ENCODE measurements around the gene RNASEH2A. TPM values are rescaled to one million over a fixed set of nuclear protein-coding genes. Genes with fewer than 3 reads are reported as not detected.

Gene RNASEH2A
- total RNA-seq, result 36.4 and 46.4 TPM in 2 replicates

GRCh38 chr19:12806242-12807081, at the start of gene RNASEH2A:
TSS of gene RNASEH2A (plus strand) at chr19:12806584. CDS start at chr19:12806674, 90 bp downstream.

GRCh38 chr19:12774588-12775555, 31.5 kb upstream of the RNASEH2A start, which contains the start of gene HOOK2:
TSS of gene HOOK2 (minus strand) at chr19:12775552. CDS start at chr19:12775449, 103 bp downstream.

GRCh38 chr19:12791345-12792050, 14.9 kb upstream of the RNASEH2A start, which contains the start of gene JUNB:
TSS of gene JUNB (plus strand) at chr19:12791486. CDS start at chr19:12791772, 286 bp downstream.

GRCh38 chr19:12801466-12802266, 4.7 kb upstream of the RNASEH2A start, which contains the start of the genes PRDX2 and THSD8:
TSS of gene PRDX2 (minus strand) at chr19:12801800. CDS start at chr19:12801261, 539 bp downstream.
TSS of gene THSD8 (plus strand) at chr19:12802069. CDS start at chr19:12802072, 3 bp downstream.

GRCh38 chr19:12834566-12834943, 28.2 kb downstream of the RNASEH2A start, which contains the start of gene RTBDN:
TSS of gene RTBDN (minus strand) at chr19:12834579. CDS start at chr19:12829979, 4,600 bp downstream.

GRCh38 chr19:12838182-12838885, 31.9 kb downstream of the RNASEH2A start, which contains the start of gene MAST1:
TSS of gene MAST1 (plus strand) at chr19:12838515. CDS start at chr19:12838573, 58 bp downstream.

Other genes starting within 250 kb of the RNASEH2A start
- gene ZNF490, start 195.8 kb upstream of the RNASEH2A start, total RNA-seq, result 4.5 and 8.0 TPM in 2 replicates
- gene ZNF791, start 195.7 kb upstream of the RNASEH2A start, total RNA-seq, result 9.2 and 17.8 TPM in 2 replicates
- 54.9 and 120 TPM in 2 replicates for gene MAN2B1, start 139.8 kb upstream of the RNASEH2A start, total RNA-seq
- gene WDR83, start 139.8 kb upstream of the RNASEH2A start, total RNA-seq, result 8.2 and 15.2 TPM in 2 replicates
- gene DHPS, start 124.7 kb upstream of the RNASEH2A start, total RNA-seq, result 75.2 and 80.9 TPM in 2 replicates
- not detected in 2 replicates for gene GNG14, start 118.6 kb upstream of the RNASEH2A start, total RNA-seq
- gene FBXW9, start 110.0 kb upstream of the RNASEH2A start, total RNA-seq, result 11.2 and 12.2 TPM in 2 replicates
- gene TNPO2, start 82.7 kb upstream of the RNASEH2A start, total RNA-seq, result 15.9 and 22.0 TPM in 2 replicates
- 357 and 460 TPM in 2 replicates for gene TRIR, start 71.9 kb upstream of the RNASEH2A start, total RNA-seq
- gene GET3, start 69.1 kb upstream of the RNASEH2A start, total RNA-seq, result 101 and 128 TPM in 2 replicates
- not detected in 2 replicates for gene BEST2, start 54.8 kb upstream of the RNASEH2A start, total RNA-seq
- 7.1 and 9.2 TPM in 2 replicates for gene HOOK2, start 31.0 kb upstream of the RNASEH2A start, total RNA-seq
- 64.7 and 67.1 TPM in 2 replicates for gene JUNB, start 15.1 kb upstream of the RNASEH2A start, total RNA-seq
- gene PRDX2, start 4.8 kb upstream of the RNASEH2A start, total RNA-seq, result 201 and 211 TPM in 2 replicates
- gene THSD8, start 4.5 kb upstream of the RNASEH2A start, total RNA-seq, result not detected in 2 replicates
- gene RTBDN, start 28.0 kb downstream of the RNASEH2A start, total RNA-seq, result not detected in 2 replicates
- 2.6 TPM in 1 of 2 replicates, not detected in the other for gene MAST1, start 31.9 kb downstream of the RNASEH2A start, total RNA-seq
- gene DNASE2, start 74.9 kb downstream of the RNASEH2A start, total RNA-seq, result 36.9 and 41.3 TPM in 2 replicates
- gene KLF1, start 80.6 kb downstream of the RNASEH2A start, total RNA-seq, result not detected in 2 replicates
- 32.0 and 42.9 TPM in 2 replicates for gene GCDH, start 84.6 kb downstream of the RNASEH2A start, total RNA-seq
- gene SYCE2, start 112.7 kb downstream of the RNASEH2A start, total RNA-seq, result 0.13 and 0.64 TPM in 2 replicates
- 91.5 and 95.4 TPM in 2 replicates for gene FARSA, start 127.1 kb downstream of the RNASEH2A start, total RNA-seq
- gene CALR, start 132.0 kb downstream of the RNASEH2A start, total RNA-seq, result 1,347 and 1,380 TPM in 2 replicates
- 151 and 158 TPM in 2 replicates for gene RAD23A, start 139.3 kb downstream of the RNASEH2A start, total RNA-seq
- gene GADD45GIP1, start 150.6 kb downstream of the RNASEH2A start, total RNA-seq, result 70.1 and 88.1 TPM in 2 replicates
- 0.07 TPM in 1 of 2 replicates, not detected in the other for gene DAND5, start 163.0 kb downstream of the RNASEH2A start, total RNA-seq
- 7.1 and 8.8 TPM in 2 replicates for gene NFIX, start 188.9 kb downstream of the RNASEH2A start, total RNA-seq